Measurements from ENCODE around the gene DEFB123. TPM values are rescaled to one million over a fixed set of nuclear protein-coding genes. Genes with fewer than 3 reads are reported as not detected.

The DEFB123 gene, protein sequence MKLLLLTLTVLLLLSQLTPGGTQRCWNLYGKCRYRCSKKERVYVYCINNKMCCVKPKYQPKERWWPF
- not detected in 2 replicates for total RNA-seq

DNA sequence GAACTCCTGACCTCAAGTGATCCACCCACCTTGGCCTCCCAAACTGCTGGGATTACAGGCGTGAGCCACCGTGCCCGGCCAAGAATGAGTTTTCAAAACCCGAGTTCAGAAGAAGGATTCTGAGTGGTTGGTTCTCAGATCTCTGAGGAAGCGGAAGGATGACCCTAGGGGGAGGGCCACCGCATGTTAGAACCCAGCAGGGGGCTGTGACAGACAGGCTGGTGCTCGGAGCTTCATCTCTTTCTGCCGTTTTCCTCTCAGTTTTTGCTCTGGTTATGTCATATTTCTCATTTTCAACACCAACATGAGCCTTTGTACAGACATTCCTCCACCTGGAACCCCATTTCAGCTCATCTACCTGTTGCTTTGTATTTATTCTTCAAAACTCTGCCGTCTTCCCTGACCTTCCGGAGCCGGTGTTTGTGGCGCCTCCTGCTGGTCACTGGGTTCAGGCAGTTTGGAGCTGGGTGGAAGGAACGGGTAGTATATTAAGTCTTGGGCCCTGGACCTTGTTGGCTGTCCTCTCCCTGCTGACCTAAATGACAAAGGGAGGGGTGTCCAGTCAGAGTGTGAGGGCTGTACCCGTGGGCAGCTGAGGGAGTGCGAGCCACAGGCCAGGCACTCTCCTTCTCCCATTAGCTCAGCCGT lies at the start of gene DEFB123:
Gene DEFB123 (plus strand): TSS at position 621 of the 648 bp plus-strand sequence. CDS start 67 bp downstream, outside the sequence.
- no peaks in the 10 kb centered on the region for H3K4me1 Mint-ChIP-seq
- ChIA-PET CTCF (no interaction called here), POLR2A (no interaction called here)
- TF ChIP-seq, protein P1, sequence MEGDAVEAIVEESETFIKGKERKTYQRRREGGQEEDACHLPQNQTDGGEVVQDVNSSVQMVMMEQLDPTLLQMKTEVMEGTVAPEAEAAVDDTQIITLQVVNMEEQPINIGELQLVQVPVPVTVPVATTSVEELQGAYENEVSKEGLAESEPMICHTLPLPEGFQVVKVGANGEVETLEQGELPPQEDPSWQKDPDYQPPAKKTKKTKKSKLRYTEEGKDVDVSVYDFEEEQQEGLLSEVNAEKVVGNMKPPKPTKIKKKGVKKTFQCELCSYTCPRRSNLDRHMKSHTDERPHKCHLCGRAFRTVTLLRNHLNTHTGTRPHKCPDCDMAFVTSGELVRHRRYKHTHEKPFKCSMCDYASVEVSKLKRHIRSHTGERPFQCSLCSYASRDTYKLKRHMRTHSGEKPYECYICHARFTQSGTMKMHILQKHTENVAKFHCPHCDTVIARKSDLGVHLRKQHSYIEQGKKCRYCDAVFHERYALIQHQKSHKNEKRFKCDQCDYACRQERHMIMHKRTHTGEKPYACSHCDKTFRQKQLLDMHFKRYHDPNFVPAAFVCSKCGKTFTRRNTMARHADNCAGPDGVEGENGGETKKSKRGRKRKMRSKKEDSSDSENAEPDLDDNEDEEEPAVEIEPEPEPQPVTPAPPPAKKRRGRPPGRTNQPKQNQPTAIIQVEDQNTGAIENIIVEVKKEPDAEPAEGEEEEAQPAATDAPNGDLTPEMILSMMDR (IDR thresholded peaks at IDR 0.05) = no peak
- no peak within 1 kb of the TSS for H3K4me3 Mint-ChIP-seq
- H3K9me3 Mint-ChIP-seq = no peaks in the 10 kb centered on the region
- no peak for ATAC-seq (ENCODE audit: low read depth)
- intact Hi-C loops (cut with micrococcal nuclease) = no loop called here
- no peak for DNase-seq
- peaks cover 6% of the 10 kb centered on the region for H3K27me3 Mint-ChIP-seq
- H3K27ac Mint-ChIP-seq = no peak within 1 kb of the TSS
- no peaks in the 10 kb centered on the region for H3K36me3 Mint-ChIP-seq (ENCODE audit: low read depth)

DNA sequence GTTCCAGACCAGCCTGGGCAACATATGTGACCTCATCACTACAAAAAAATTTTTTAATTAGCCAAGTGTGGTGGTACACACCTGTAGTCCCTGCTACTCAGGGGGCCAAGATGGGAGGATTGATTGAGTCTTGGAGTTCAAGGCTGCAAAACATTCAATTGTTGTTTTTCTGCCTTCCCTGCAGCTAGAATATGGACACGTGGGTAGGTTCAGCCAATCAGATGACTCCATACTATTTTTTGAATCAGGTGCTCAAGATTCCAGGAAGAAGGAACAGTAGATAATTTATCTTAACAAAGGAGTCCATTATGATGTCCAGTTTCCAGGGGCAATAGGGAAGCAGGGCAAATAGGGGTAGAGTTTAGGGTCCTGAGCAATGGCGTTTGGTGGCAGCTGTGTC lies 47.6 kb upstream of the DEFB123 start:
- Mint-ChIP-seq H3K27me3 (peaks cover 7% of the 10 kb centered on the region), H3K4me1 (no peaks in the 10 kb centered on the region), H3K27ac (no peak overlapping the region), H3K36me3 (ENCODE audit: low read depth) (no peaks in the 10 kb centered on the region), H3K9me3 (no peaks in the 10 kb centered on the region), H3K4me3 (no peak overlapping the region)
- ChIA-PET POLR2A (no interaction called here), CTCF (no interaction called here)
- DNase-seq = no peak
- no peak for ATAC-seq (ENCODE audit: low read depth)
- intact Hi-C loops (cut with micrococcal nuclease) = no loop called here
- TF ChIP-seq, protein P1 (IDR thresholded peaks at IDR 0.05) = no peak

DNA sequence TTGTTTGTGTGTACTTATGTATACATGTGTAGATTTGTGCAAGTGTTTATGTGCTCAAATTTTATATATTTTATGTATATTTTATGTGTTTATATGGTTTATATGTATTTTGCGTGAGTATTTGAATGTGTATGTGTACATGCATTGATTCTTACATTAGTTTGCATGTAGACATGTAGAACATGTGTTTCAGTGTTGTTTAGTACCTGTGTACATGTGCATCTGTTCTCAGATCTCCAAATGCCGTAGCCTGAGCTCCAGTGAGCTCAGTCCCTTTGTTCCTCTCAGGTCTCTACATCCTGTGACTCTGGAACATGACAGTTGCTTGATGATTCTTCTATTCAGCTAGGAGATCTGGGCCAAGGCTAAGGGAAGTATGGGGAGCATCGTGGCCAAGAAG lies 45.5 kb upstream of the DEFB123 start:
- H3K36me3 Mint-ChIP-seq (ENCODE audit: low read depth) = no peaks in the 10 kb centered on the region
- no peak overlapping the region for H3K27ac Mint-ChIP-seq
- TF ChIP-seq, protein P1 (IDR thresholded peaks at IDR 0.05) = no peak
- no peaks in the 10 kb centered on the region for H3K4me1 Mint-ChIP-seq
- H3K4me3 Mint-ChIP-seq = no peak overlapping the region
- ChIA-PET CTCF (no interaction called here), POLR2A (interaction anchor here (0.6 kb wide), 1 partner anchor 23 kb away, joined by 3 read pairs; no protein-coding TSS in a partner anchor)
- ATAC-seq (ENCODE audit: low read depth) (no peak), DNase-seq (no peak)
- H3K27me3 Mint-ChIP-seq = peaks cover 7% of the 10 kb centered on the region
- intact Hi-C loops (cut with micrococcal nuclease) = no loop called here
- no peaks in the 10 kb centered on the region for H3K9me3 Mint-ChIP-seq

DNA sequence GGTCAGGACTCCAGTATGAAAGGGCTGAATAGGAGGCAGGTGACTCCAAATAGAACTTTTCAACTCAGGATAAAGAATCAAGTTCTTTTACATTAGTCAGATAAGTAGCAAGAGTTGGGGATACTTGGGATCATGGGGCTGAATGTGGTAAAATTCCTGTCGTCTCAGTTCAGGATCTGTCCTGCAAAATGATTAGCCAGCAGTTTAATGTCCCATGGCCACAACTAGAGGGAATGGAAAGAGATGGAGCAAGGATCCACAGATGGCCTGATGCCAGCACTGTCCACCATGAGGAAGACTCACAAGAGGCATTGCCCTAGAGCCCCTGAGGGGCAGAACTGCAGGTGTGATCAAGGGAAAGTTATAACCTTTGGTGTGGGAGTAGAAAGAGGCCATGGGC lies 36.5 kb upstream of the DEFB123 start:
- no peak for DNase-seq
- no peak overlapping the region for H3K4me3 Mint-ChIP-seq
- H3K9me3 Mint-ChIP-seq = no peaks in the 10 kb centered on the region
- no peak for ATAC-seq (ENCODE audit: low read depth)
- no peaks in the 10 kb centered on the region for H3K4me1 Mint-ChIP-seq
- TF ChIP-seq, protein P1 (IDR thresholded peaks at IDR 0.05) = no peak
- intact Hi-C loops (cut with micrococcal nuclease) = no loop called here
- peaks cover 6% of the 10 kb centered on the region for H3K27me3 Mint-ChIP-seq
- H3K36me3 Mint-ChIP-seq (ENCODE audit: low read depth) = no peaks in the 10 kb centered on the region
- POLR2A ChIA-PET = no interaction called here
- CTCF ChIA-PET = no interaction called here
- H3K27ac Mint-ChIP-seq = no peak overlapping the region

DNA sequence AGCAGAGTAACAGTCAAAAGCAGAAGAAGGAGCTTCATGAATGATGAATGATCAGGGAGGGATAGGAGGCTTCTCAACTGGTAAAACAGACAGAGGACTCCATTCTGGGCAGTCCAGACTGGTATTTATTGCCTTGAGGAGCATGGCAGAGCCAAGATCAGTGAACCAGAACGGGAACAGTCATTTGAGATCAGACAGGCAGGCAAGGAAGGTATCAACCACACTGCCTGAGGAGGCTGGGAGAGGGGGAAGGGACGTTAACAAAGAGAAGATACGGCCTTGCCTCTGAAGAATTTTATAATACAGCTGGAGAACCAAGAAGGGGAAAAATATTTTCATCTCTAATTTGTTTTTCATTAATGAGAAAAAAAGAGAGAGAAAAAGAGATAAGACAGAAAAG lies 34.3 kb upstream of the DEFB123 start, which contains the start of gene DEFB121:
Gene DEFB121 (minus strand): TSS at position 101 of the 400 bp plus-strand sequence. CDS start 63 bp downstream, at position 38.
- Mint-ChIP-seq H3K4me3 (no peak within 1 kb of the TSS), H3K9me3 (peaks cover 2% of the 10 kb centered on the region), H3K36me3 (ENCODE audit: low read depth) (no peaks in the 10 kb centered on the region), H3K4me1 (no peaks in the 10 kb centered on the region), H3K27ac (no peak within 1 kb of the TSS), H3K27me3 (peaks cover 4% of the 10 kb centered on the region)
- ChIA-PET CTCF (no interaction called here), POLR2A (no interaction called here)
- DNase-seq (no peak), ATAC-seq (ENCODE audit: low read depth) (no peak)
- intact Hi-C loops (cut with micrococcal nuclease) = no loop called here
- TF ChIP-seq, protein P1 (IDR thresholded peaks at IDR 0.05) = no peak

Measured in activated B cell treated with CpG ODN at 0.5 μM for 24 hours (primary cell).